Epithelial cell of proximal tubule (primary cell): ENCODE results near the gene TENM3. TPM values are rescaled to one million over a fixed set of nuclear protein-coding genes. Genes with fewer than 3 reads are reported as not detected.

Experiments
- DNase-seq: peaks from one replicate; pipeline ENCODE4 v3.0.0-alpha.2; 2011; ENCODE audit warnings: low read depth
- H3K4me3 ChIP-seq: 2 replicates; pipeline ENCODE4 v1.5.1; 2011; ENCODE audit warnings: low read depth, mild to moderate bottlenecking, low read length
- CTCF ChIP-seq: conservative IDR thresholded peaks from 2 replicates; pipeline ENCODE4 v1.5.1; 2012; ENCODE audit warnings: low read depth, mild to moderate bottlenecking, low read length
- total RNA-seq: library from RNA; depleted of rRNA; stranded (reverse); fragments of >200 nt; gene quantifications from 2 replicates; pipeline ENCODE4 v1.2.3, GENCODE V29; 2015

Gene TENM3
- total RNA-seq, 1 donor from 2014 or later: 2.4 TPM

- DNase-seq: no peak
- no peak for TF ChIP-seq CTCF
- no peak overlapping the region for H3K4me3 ChIP-seq
Observed at GRCh38 chr4:182495031-182495430, 251.8 kb downstream of the TENM3 start.

GRCh38 chr4:182495645-182496385, 252.6 kb downstream of the TENM3 start:
- TF ChIP-seq CTCF: no peak
- DNase-seq: no peak
- H3K4me3 ChIP-seq: no peak overlapping the region

GRCh38 chr4:182496408-182496807, 253.2 kb downstream of the TENM3 start:
- H3K4me3 ChIP-seq: no peak overlapping the region
- no peak for TF ChIP-seq CTCF
- no peak for DNase-seq

GRCh38 chr4:182502064-182502463, 258.9 kb downstream of the TENM3 start:
- no peak overlapping the region for H3K4me3 ChIP-seq
- DNase-seq: no peak
- TF ChIP-seq CTCF: no peak

- no peak for DNase-seq
- no peak for TF ChIP-seq CTCF
- H3K4me3 ChIP-seq: no peak overlapping the region
Observed at GRCh38 chr4:182504463-182504862, 261.3 kb downstream of the TENM3 start.

- no peak for DNase-seq
- H3K4me3 ChIP-seq: no peak overlapping the region
- no peak for TF ChIP-seq CTCF
Observed at GRCh38 chr4:182507805-182508204, 264.6 kb downstream of the TENM3 start.

- DNase-seq: no peak
- no peak for TF ChIP-seq CTCF
- H3K4me3 ChIP-seq: no peak overlapping the region
Observed at GRCh38 chr4:182510836-182511235, 267.6 kb downstream of the TENM3 start.
